ENCODE measurements around the gene CLEC19A. TPM values are rescaled to one million over a fixed set of nuclear protein-coding genes. Genes with fewer than 3 reads are reported as not detected.

Gene CLEC19A
- polyA plus RNA-seq, 1 experiment = not detected

DNA sequence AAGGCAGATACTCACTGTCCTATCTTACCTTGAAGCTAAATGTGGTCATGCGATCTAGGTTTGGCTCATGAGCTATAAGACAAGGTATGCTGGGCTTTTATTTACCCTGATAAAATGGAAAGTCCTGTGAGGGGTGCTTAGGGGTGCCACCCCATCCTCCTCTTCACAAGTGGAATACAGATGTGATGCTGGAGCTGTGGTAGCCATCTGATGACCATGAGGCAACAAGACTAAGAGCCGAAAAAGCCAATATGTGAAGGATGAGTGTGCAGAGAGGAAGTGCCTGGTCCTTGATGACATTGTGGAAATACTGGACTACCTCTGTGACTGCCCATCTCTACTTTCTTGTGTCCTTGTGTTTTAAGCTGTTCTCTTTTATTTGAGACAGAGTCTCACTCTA, 74.0 kb downstream of the CLEC19A start:
- ChIA-PET CTCF (interaction anchor here (0.7 to 1.8 kb wide), 3 partner anchors 11 to 274 kb away, joined by 3 to 7 read pairs (median 5); no protein-coding TSS in a partner anchor), POLR2A (no interaction called here)
- Histone ChIP-seq H3K36me3 (ENCODE audit: control insufficient read depth, insufficient read depth, low read length) (no peaks in the 10 kb centered on the region), H3K27me3 (ENCODE audit: control insufficient read depth, insufficient read depth, low read length) (no peaks in the 10 kb centered on the region), H3K4me3 (ENCODE audit: low read depth, low read length) (no peak overlapping the region)
- TF ChIP-seq, protein P1, sequence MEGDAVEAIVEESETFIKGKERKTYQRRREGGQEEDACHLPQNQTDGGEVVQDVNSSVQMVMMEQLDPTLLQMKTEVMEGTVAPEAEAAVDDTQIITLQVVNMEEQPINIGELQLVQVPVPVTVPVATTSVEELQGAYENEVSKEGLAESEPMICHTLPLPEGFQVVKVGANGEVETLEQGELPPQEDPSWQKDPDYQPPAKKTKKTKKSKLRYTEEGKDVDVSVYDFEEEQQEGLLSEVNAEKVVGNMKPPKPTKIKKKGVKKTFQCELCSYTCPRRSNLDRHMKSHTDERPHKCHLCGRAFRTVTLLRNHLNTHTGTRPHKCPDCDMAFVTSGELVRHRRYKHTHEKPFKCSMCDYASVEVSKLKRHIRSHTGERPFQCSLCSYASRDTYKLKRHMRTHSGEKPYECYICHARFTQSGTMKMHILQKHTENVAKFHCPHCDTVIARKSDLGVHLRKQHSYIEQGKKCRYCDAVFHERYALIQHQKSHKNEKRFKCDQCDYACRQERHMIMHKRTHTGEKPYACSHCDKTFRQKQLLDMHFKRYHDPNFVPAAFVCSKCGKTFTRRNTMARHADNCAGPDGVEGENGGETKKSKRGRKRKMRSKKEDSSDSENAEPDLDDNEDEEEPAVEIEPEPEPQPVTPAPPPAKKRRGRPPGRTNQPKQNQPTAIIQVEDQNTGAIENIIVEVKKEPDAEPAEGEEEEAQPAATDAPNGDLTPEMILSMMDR (IDR thresholded peaks at IDR 0.05; ENCODE audit: insufficient read depth, low read depth, low read length) = no peak
- DNase-seq (ENCODE audit: low read depth) = no peak

Other genes with a start within 250 kb of the CLEC19A start
- gene COQ7, start 218.1 kb upstream of the CLEC19A start, polyA plus RNA-seq (2011; rRNA removed) = 10.7 and 13.1 TPM in 2 replicates
- gene ITPRIPL2, start 171.8 kb upstream of the CLEC19A start, polyA plus RNA-seq (2011; rRNA removed) = 14.9 and 15.8 TPM in 2 replicates
- gene SYT17, start 117.5 kb upstream of the CLEC19A start, polyA plus RNA-seq (2011; rRNA removed) = 0.09 TPM in 1 of 2 replicates, not detected in the other
- gene TMC5, start 132.2 kb downstream of the CLEC19A start, polyA plus RNA-seq (2011; rRNA removed) = not detected in 2 replicates
- gene GDE1, start 236.4 kb downstream of the CLEC19A start, polyA plus RNA-seq (2011; rRNA removed) = 39.7 and 52.0 TPM in 2 replicates
- gene CCP110, start 238.2 kb downstream of the CLEC19A start, polyA plus RNA-seq (2011; rRNA removed) = 2.6 and 5.6 TPM in 2 replicates